Measurements from ENCODE around the gene GID8. TPM values are rescaled to one million over a fixed set of nuclear protein-coding genes. Genes with fewer than 3 reads are reported as not detected.
A peak's percentile ranks its signal among the peaks of the same experiment; 100 is the strongest.

GID8 gene
- total and polyA plus RNA-seq, 2 of the 4 experiments (the other 2 are of a cell fraction) = 21.5 to 33.9 TPM

- 0 out of 2 replicates have a peak, but pooled peaks have one; percentile 22 for TF ChIP-seq POLR2A (IDR thresholded peaks at IDR 0.05; ENCODE audit: low read depth, low read length)
These were observed 37.8 kb upstream of the GID8 start (continued) for GRCh38 chr20:62900052-62900691.

GRCh38 chr20:62900692-62901584 lies 37.0 kb upstream of the GID8 start:
- TF ChIP-seq MXI1 (IDR thresholded peaks at IDR 0.05; ENCODE audit: borderline replicate concordance, low read depth, low read length) = no peak
- TF ChIP-seq, protein P1, sequence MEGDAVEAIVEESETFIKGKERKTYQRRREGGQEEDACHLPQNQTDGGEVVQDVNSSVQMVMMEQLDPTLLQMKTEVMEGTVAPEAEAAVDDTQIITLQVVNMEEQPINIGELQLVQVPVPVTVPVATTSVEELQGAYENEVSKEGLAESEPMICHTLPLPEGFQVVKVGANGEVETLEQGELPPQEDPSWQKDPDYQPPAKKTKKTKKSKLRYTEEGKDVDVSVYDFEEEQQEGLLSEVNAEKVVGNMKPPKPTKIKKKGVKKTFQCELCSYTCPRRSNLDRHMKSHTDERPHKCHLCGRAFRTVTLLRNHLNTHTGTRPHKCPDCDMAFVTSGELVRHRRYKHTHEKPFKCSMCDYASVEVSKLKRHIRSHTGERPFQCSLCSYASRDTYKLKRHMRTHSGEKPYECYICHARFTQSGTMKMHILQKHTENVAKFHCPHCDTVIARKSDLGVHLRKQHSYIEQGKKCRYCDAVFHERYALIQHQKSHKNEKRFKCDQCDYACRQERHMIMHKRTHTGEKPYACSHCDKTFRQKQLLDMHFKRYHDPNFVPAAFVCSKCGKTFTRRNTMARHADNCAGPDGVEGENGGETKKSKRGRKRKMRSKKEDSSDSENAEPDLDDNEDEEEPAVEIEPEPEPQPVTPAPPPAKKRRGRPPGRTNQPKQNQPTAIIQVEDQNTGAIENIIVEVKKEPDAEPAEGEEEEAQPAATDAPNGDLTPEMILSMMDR (conservative IDR thresholded peaks at IDR 0.05; ENCODE audit: low read depth, low read length) = 0 out of 2 replicates have a peak, but pooled peaks have one; percentile 20
- H3K4me3 ChIP-seq (ENCODE audit: insufficient read depth, low read depth, low read length) = no peak overlapping the region
- H2BK20ac ChIP-seq (ENCODE audit: low read depth, low read length) = no peak overlapping the region
- H3K79me1 ChIP-seq (ENCODE audit: low read depth in 1 of 2, low read length in 2 of 2) = peaks cover 13 to 73% of the 10 kb centered on the region in 2 experiments
- 0 out of 2 replicates have a peak overlapping the region, but pooled peaks have one; percentile 19 for H3K14ac ChIP-seq (replicated peaks; ENCODE audit: low read depth, low read length)
- no peaks in the 10 kb centered on the region for H3K9me3 ChIP-seq (ENCODE audit: control insufficient read depth, insufficient read depth, low read length)
- H3K9ac ChIP-seq (ENCODE audit: low read depth, low read length) = no peak overlapping the region
- in situ Hi-C loops (cut with MboI; ENCODE audit: low sequenced_read_pairs) = no loop called here
- no peak overlapping the region for H4K8ac ChIP-seq (ENCODE audit: low read depth in 2 of 2, low read length in 2 of 2)
- intact Hi-C loops (cut with micrococcal nuclease) = loop anchor here (1.0 to 2.0 kb wide), 4 partner anchors 24 to 108 kb away; no protein-coding TSS in a partner anchor
- no peak overlapping the region; the same call in 1 of the 2 replicates for H4K91ac ChIP-seq (ENCODE audit: insufficient read depth, low read depth, low read length)
- H3K9me1 ChIP-seq (ENCODE audit: insufficient read depth, low read length) = peaks cover 12% of the 10 kb centered on the region
- no peak overlapping the region for H2BK120ac ChIP-seq (ENCODE audit: low read depth, low read length)
- ATAC-seq (ENCODE audit: low read depth) (peak; percentile 1; the same call in 1 of the 2 replicates), DNase-seq (no peak)
- no peaks in the 10 kb centered on the region for H3K27me3 ChIP-seq (ENCODE audit: control insufficient read depth, insufficient read depth, low read length)
- H4K5ac ChIP-seq (ENCODE audit: low read depth, low read length) = no peak overlapping the region
- CTCF ChIA-PET = interaction anchor here (1.0 to 1.6 kb wide), 2 partner anchors 13 to 37 kb away, joined by 3 to 5 read pairs; partner anchors contain the start of gene GID8
- 65% methylated on average over 4 of the region's 20 CpGs; no CpG with 5 or more reads in 1 of the 2 experiments for WGBS, 2 experiments (ENCODE audit: extremely low coverage in 2 of 2, insufficient read length in 1 of 2)
- no peak overlapping the region for H3K4ac ChIP-seq (ENCODE audit: low read depth, low read length)
- dilution Hi-C loops (cut with HindIII; ENCODE audit: low sequenced_read_pairs, unreplicated experiment) = no loop called here
- H2BK5ac ChIP-seq (ENCODE audit: low read depth, low read length, poor library complexity, severe bottlenecking) = no peak overlapping the region
- no peak overlapping the region for H3K4me2 ChIP-seq (ENCODE audit: low read depth, low read length)
- peaks cover 42% of the 10 kb centered on the region for H4K20me1 ChIP-seq (ENCODE audit: insufficient read depth, low read length)
- H3K23ac ChIP-seq (ENCODE audit: low read depth, low read length) = 0 out of 2 replicates have a peak overlapping the region, but pooled peaks have one; percentile 17
- no peak overlapping the region for H3K18ac ChIP-seq (ENCODE audit: low read depth, low read length)
- H3K36me3 ChIP-seq (ENCODE audit: control insufficient read depth, insufficient read depth, low read length) = peaks cover 36% of the 10 kb centered on the region
- no peak overlapping the region for H2AFZ ChIP-seq (replicated peaks; ENCODE audit: low read length, poor library complexity)
- POLR2A ChIA-PET (ENCODE audit: unreplicated experiment) = no interaction called here
- no peak overlapping the region for H3K27ac ChIP-seq (ENCODE audit: insufficient read depth, low read length)
- H3K56ac ChIP-seq (ENCODE audit: extremely low read depth, insufficient read depth, low read length) = no peak overlapping the region
- H2AK9ac ChIP-seq (replicated peaks; ENCODE audit: low read depth, low read length, poor library complexity) = no peak overlapping the region
- no TSS peak for BruUV-seq (replicated peaks)
- H2BK15ac ChIP-seq (ENCODE audit: low read depth, low read length) = no peak overlapping the region
- H3K4me1 ChIP-seq (ENCODE audit: control insufficient read depth, insufficient read depth, low read length) = peaks cover 26% of the 10 kb centered on the region
- H2AK5ac ChIP-seq (ENCODE audit: low read depth, low read length) = no peak overlapping the region

Data from IMR-90 (cell line).